IMR-90 (cell line): ENCODE measurements around the gene EIF4G3. TPM values are rescaled to one million over a fixed set of nuclear protein-coding genes. Genes with fewer than 3 reads are reported as not detected.

Experiments
- ATAC-seq: fragments of 200-7000 bp; cut with Tn5 transposase; 2 replicates; pipeline ENCODE4 v1.9.1; 2020; ENCODE audit warnings: low read depth, mild to moderate bottlenecking, moderate library complexity
- BruUV-seq: library from RNA; stranded (reverse); fragments of 400-500 nt; replicated peaks from 2 replicates; lab custom pipeline; 2021; lab: Mats Ljungman, UMichigan
- CTCF ChIA-PET: fragments of 300-600 bp; formaldehyde crosslinking; extraction: SDS; loops from one replicate; lab custom pipeline; 2021; ENCODE audit warnings: antibody characterized with exemption; lab: Yijun Ruan, JAX
- POLR2A ChIA-PET: fragments of 300-600 bp; sonication (Branson Sonifier 250); formaldehyde crosslinking; loops from one replicate; lab custom pipeline; 2022; ENCODE audit warnings: antibody characterized with exemption; ENCODE audit not compliant: unreplicated experiment; lab: Charles Lee
- DNase-seq: peaks from one replicate; pipeline ENCODE4 v3.0.0; 2013
- H2AFZ ChIP-seq: replicated peaks from 2 replicates; pipeline ENCODE3; 2013; ENCODE audit warnings: low read length, mild to moderate bottlenecking; ENCODE audit not compliant: poor library complexity
- H2AK5ac ChIP-seq: 2 replicates; pipeline ENCODE4 v1.6.1; 2013; ENCODE audit warnings: low read depth, low read length, inconsistent platforms
- H2AK9ac ChIP-seq: replicated peaks from 2 replicates; pipeline ENCODE3; 2013; ENCODE audit warnings: mild to moderate bottlenecking, low read depth, low read length, moderate library complexity; ENCODE audit not compliant: poor library complexity
- H2BK120ac ChIP-seq: 2 replicates; pipeline ENCODE4 v1.6.1; 2013; ENCODE audit warnings: low read depth, low read length, inconsistent platforms
- H2BK15ac ChIP-seq: 3 replicates; pipeline ENCODE4 v1.6.1; 2013; ENCODE audit warnings: low read depth, low read length, inconsistent platforms
- H2BK20ac ChIP-seq: 2 replicates; pipeline ENCODE4 v1.6.1; 2013; ENCODE audit warnings: low read depth, mild to moderate bottlenecking, inconsistent platforms, low read length, moderate library complexity
- H2BK5ac ChIP-seq: 2 replicates; pipeline ENCODE4 v1.6.1; 2013; ENCODE audit warnings: mild to moderate bottlenecking, low read depth, low read length, inconsistent platforms; ENCODE audit not compliant: poor library complexity, severe bottlenecking
- H3K14ac ChIP-seq: replicated peaks from 2 replicates; pipeline ENCODE4 v1.6.1; 2013; ENCODE audit warnings: low read depth, low read length, inconsistent platforms
- H3K18ac ChIP-seq: 2 replicates; pipeline ENCODE4 v1.6.1; 2013; ENCODE audit warnings: low read depth, low read length, control low read depth
- H3K23ac ChIP-seq: 2 replicates; pipeline ENCODE4 v1.6.1; 2013; ENCODE audit warnings: low read depth, low read length, inconsistent platforms
- H3K27ac ChIP-seq: 2 replicates; pipeline ENCODE4 v1.5.1; 2013; ENCODE audit warnings: mild to moderate bottlenecking, control low read depth, low read length; ENCODE audit not compliant: insufficient read depth
- H3K27me3 ChIP-seq: 2 replicates; pipeline ENCODE4 v1.6.1; 2013; ENCODE audit warnings: low read length; ENCODE audit not compliant: control insufficient read depth, insufficient read depth
- H3K36me3 ChIP-seq: 2 replicates; pipeline ENCODE4 v1.6.1; 2013; ENCODE audit warnings: low read length, mixed read lengths; ENCODE audit not compliant: control insufficient read depth, insufficient read depth
- H3K4ac ChIP-seq: 2 replicates; pipeline ENCODE4 v1.6.1; 2013; ENCODE audit warnings: low read depth, low read length, inconsistent platforms
- H3K4me1 ChIP-seq: 2 replicates; pipeline ENCODE4 v1.6.1; 2013; ENCODE audit warnings: low read length, mixed read lengths; ENCODE audit not compliant: control insufficient read depth, insufficient read depth
- H3K4me2 ChIP-seq: 2 replicates; pipeline ENCODE4 v1.6.1; 2013; ENCODE audit warnings: low read depth, mild to moderate bottlenecking, control low read depth, low read length, moderate library complexity
- H3K4me3 ChIP-seq: 2 replicates; pipeline ENCODE4 v1.5.1; 2013; ENCODE audit warnings: low read depth, mild to moderate bottlenecking, control low read depth, low read length, moderate library complexity; ENCODE audit not compliant: insufficient read depth
- H3K56ac ChIP-seq: 2 replicates; pipeline ENCODE4 v1.6.1; 2013; ENCODE audit warnings: low read length, inconsistent platforms; ENCODE audit not compliant: insufficient read depth; ENCODE audit errors: extremely low read depth
- H3K79me1 ChIP-seq, 2 experiments: 2 replicates each; pipeline ENCODE4 v1.6.1; 2013; ENCODE audit warnings: low read length in 2 of 2, inconsistent platforms in 1 of 2, low read depth in 1 of 2
- H3K9ac ChIP-seq: 2 replicates; pipeline ENCODE4 v1.6.1; 2013; ENCODE audit warnings: low read depth, low read length, control low read depth
- H3K9me1 ChIP-seq: 2 replicates; pipeline ENCODE4 v1.6.1; 2013; ENCODE audit warnings: low read length, inconsistent platforms; ENCODE audit not compliant: insufficient read depth
- H3K9me3 ChIP-seq: 2 replicates; pipeline ENCODE4 v1.6.1; 2013; ENCODE audit warnings: low read length; ENCODE audit not compliant: control insufficient read depth, insufficient read depth
- H4K20me1 ChIP-seq: 2 replicates; pipeline ENCODE4 v1.6.1; 2013; ENCODE audit warnings: low read length, inconsistent platforms; ENCODE audit not compliant: insufficient read depth
- H4K5ac ChIP-seq: 2 replicates; pipeline ENCODE4 v1.6.1; 2013; ENCODE audit warnings: mild to moderate bottlenecking, low read depth, low read length, control low read depth
- H4K8ac ChIP-seq, 2 experiments: 2 replicates each; pipeline ENCODE4 v1.6.1; 2013; ENCODE audit warnings: low read depth in 2 of 2, low read length in 2 of 2, control low read depth in 1 of 2, inconsistent platforms in 1 of 2
- H4K91ac ChIP-seq: 2 replicates; pipeline ENCODE4 v1.6.1; 2013; ENCODE audit warnings: low read depth, low read length, inconsistent platforms; ENCODE audit not compliant: insufficient read depth
- BHLHE40 ChIP-seq: fragments of 150-350 bp; IDR thresholded peaks from 2 replicates; pipeline ENCODE4 v1.6.1; 2016; ENCODE audit warnings: mild to moderate bottlenecking, low read depth, low read length
- CEBPB ChIP-seq: IDR thresholded peaks from 2 replicates; pipeline ENCODE4 v1.6.1; 2012; ENCODE audit warnings: low read depth, low read length, improper control_type of control experiment
- MAFK ChIP-seq: IDR thresholded peaks from 2 replicates; pipeline ENCODE4 v1.6.1; 2012; ENCODE audit warnings: low read depth, low read length, improper control_type of control experiment
- NFE2L2 ChIP-seq: fragments of 150-350 bp; IDR thresholded peaks from 2 replicates; pipeline ENCODE4 v1.6.1; 2016; ENCODE audit warnings: low read depth, mild to moderate bottlenecking, low read length
- SMC3 ChIP-seq: fragments of 150-350 bp; IDR thresholded peaks from 2 replicates; pipeline ENCODE4 v1.6.1; 2016; ENCODE audit warnings: low read depth, mild to moderate bottlenecking, antibody characterized with exemption, low read length, moderate library complexity
- WGBS, 2 experiments: methylation state at CpG; one replicate each; pipeline versions ENCODE4 v1.1.5 to v1.1.7; 2013; ENCODE audit warnings: missing lambda C conversion rate in 2 of 2; ENCODE audit not compliant: insufficient read length in 1 of 2; ENCODE audit errors: extremely low coverage in 2 of 2; 5-methylcytosine and 5-hydroxymethylcytosine counted together
- dilution Hi-C: fragments of 300-500 bp; cut with HindIII; formaldehyde crosslinking; loops from one replicate; pipeline ENCODE4 v1.14.3; 2018; ENCODE audit warnings: low sequenced_read_pairs; ENCODE audit not compliant: unreplicated experiment
- in situ Hi-C: fragments of 300-500 bp; cut with MboI; formaldehyde crosslinking; loops from 3 replicates; pipeline ENCODE4 v1.14.3; 2019; ENCODE audit warnings: low sequenced_read_pairs, inconsistent platforms, mixed read lengths
- intact Hi-C: fragments of 100-400 bp; cut with micrococcal nuclease; formaldehyde crosslinking; loops from 2 replicates; pipeline ENCODE4 v1.10.0; 2022
- polyA plus RNA-seq, 3 experiments: library from polyadenylated mRNA; depleted of rRNA; stranded (reverse); fragments of >200 nt; gene quantifications; 2 replicates each; pipeline ENCODE4 v1.2.3, GENCODE V29; 2012; ENCODE audit warnings: low replicate concordance in 1 of 3
- total RNA-seq: library from RNA; depleted of rRNA; stranded (reverse); fragments of >200 nt; gene quantifications from 2 replicates; pipeline ENCODE4 v1.2.3, GENCODE V29; 2012

Gene EIF4G3
- total and polyA plus RNA-seq, 2 of the 4 experiments (the other 2 are of a cell fraction), result 25.8 to 49.2 TPM

DNA sequence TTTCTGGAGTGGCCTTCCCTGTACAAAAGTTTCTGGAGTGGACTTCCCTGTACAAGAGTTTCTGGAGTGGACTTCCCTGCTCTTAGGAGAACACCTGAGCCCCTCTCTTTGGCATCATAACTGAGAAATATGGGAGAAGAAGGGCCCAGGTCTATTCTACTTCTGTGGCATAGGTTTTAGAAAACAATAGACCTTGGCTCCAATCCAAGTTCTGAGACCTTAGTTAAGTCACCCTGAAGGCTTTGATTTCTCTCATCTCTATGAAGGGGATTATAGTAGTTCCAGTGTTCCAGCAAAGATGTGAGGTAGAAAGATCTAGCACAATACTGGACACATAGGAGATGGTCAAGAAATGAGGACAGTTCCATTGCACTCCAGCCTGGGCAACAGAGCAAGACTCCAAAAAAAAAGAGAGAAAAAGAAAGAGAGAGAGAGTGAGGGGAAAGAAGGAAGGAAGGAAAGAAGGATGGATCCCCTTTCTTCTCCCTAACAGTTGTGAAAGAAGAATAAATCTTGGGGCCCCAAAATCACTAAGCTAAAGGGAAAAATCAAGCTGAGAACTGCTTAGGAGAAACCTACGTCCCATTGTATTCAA lies 13.3 kb upstream of the EIF4G3 start:
- Histone ChIP-seq H4K5ac (no peak overlapping the region), H3K18ac (no peak overlapping the region), H3K4ac (no peak overlapping the region), H3K9me3 (no peaks in the 10 kb centered on the region), H3K4me1 (0 out of 2 replicates have a peak, but pooled peaks cover 2% of the 10 kb centered on the region), H3K9ac (no peak overlapping the region), H3K9me1 (0 out of 2 replicates have a peak, but pooled peaks cover 4% of the 10 kb centered on the region), H2AK5ac (no peak overlapping the region), H3K79me1 (no peaks in the 10 kb centered on the region), H2BK5ac (no peak overlapping the region), H4K20me1 (no peaks in the 10 kb centered on the region), H2AFZ (no peak overlapping the region), H2BK120ac (no peak overlapping the region), H4K91ac (no peak overlapping the region), H3K56ac (no peak overlapping the region), H3K14ac (no peak overlapping the region), H3K27me3 (no peaks in the 10 kb centered on the region), H2AK9ac (no peak overlapping the region), H2BK15ac (no peak overlapping the region), H3K27ac (no peak overlapping the region), H3K4me2 (no peak overlapping the region), H2BK20ac (no peak overlapping the region), H4K8ac (no peak overlapping the region), H3K4me3 (no peak overlapping the region), H3K23ac (no peak overlapping the region), H3K36me3 (no peaks in the 10 kb centered on the region)
- no peak for TF ChIP-seq CEBPB
- TF ChIP-seq NFE2L2, result no peak
- TF ChIP-seq SMC3, result no peak
- TF ChIP-seq BHLHE40, result no peak
- no peak for TF ChIP-seq MAFK
- intact Hi-C loops (loop anchor here (10.0 kb wide), 2 partner anchors 245 to 665 kb away; no protein-coding TSS in a partner anchor), in situ Hi-C loops (loop anchor here (10.0 kb wide), 2 partner anchors 205 to 405 kb away; partner anchors contain the start of gene HP1BP3), dilution Hi-C loops (no loop called here)
- no CpG with 5 or more reads among the region's 1 CpG for WGBS, 2 experiments
- ChIA-PET POLR2A (interaction anchor here (0.6 kb wide), 1 partner anchor 252 kb away, joined by 5 read pairs; no protein-coding TSS in a partner anchor), CTCF (interaction anchor here (3.1 kb wide), 1 partner anchor 493 kb away, joined by 13 read pairs; no protein-coding TSS in a partner anchor)
- no TSS peak for BruUV-seq
- no peak for DNase-seq
- no peak for ATAC-seq
